ENCODE measurements around the gene PRKCH. TPM values are rescaled to one million over a fixed set of nuclear protein-coding genes. Genes with fewer than 3 reads are reported as not detected.

PRKCH gene
- total RNA-seq, 1 experiment from 2014 or later, result 10.3 TPM

DNA sequence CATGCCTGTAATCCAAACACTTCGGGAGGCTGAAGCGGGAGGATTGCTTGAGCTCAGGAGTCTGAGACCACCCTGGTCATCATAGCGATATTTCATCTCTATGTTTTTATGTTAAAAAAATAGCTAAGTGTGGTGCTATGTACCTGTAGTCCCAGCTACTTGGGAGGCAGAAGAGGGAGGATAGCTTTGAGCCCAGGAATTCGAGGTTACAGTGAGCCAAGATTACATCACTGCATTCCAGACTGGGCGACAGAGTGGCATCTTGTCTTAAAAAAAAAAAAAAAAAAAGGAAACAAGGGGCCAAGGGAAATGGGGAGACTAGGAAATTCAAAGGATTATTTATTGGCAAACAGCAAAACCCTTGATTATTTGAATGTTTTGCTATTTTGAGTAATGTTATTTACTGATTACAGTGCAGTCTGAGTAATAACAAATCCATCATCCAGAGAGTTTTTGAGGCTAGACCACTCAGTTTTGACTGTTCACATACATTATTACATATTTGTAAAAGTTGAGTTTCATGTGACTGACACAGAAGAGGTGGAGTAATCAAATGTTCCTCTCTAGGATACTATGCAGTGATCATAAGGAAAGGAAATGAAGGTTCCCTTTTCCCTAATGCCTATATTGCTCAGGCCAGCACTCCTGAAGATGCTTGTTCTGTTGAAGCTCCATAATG, 40.8 kb downstream of the PRKCH start:
- Mint-ChIP-seq H3K36me3 (no peaks in the 10 kb centered on the region), H3K27me3 (ENCODE audit: low read depth) (no peaks in the 10 kb centered on the region), H3K4me1 (peaks cover 5% of the 10 kb centered on the region; the same call in 1 of the 2 replicates), H3K9me3 (peaks cover 4% of the 10 kb centered on the region; the same call in 1 of the 2 replicates), H3K4me3 (no peak overlapping the region), H3K27ac (no peak overlapping the region)
- ChIA-PET POLR2A (no interaction called here), CTCF (no interaction called here)
- DNase-seq (ENCODE audit: low spot score) (no peak), ATAC-seq (no peak)
- TF ChIP-seq ELF4 (CRISPR knock-in tag; IDR thresholded peaks at IDR 0.05; ENCODE audit: low read depth) (no peak), ZNF317 (CRISPR knock-in tag; IDR thresholded peaks at IDR 0.05; ENCODE audit: borderline replicate concordance, low read depth) (no peak), CREM (CRISPR knock-in tag; IDR thresholded peaks at IDR 0.05) (no peak), RORB (CRISPR knock-in tag; IDR thresholded peaks at IDR 0.05) (no peak), ZNF232 (CRISPR knock-in tag; IDR thresholded peaks at IDR 0.05) (no peak), ETV6 (CRISPR knock-in tag; IDR thresholded peaks at IDR 0.05) (no peak), FOXJ3 (CRISPR knock-in tag; IDR thresholded peaks at IDR 0.05; ENCODE audit: borderline replicate concordance) (no peak), KAT7 (CRISPR knock-in tag; IDR thresholded peaks at IDR 0.05; ENCODE audit: borderline replicate concordance) (no peak), NR3C1 (CRISPR knock-in tag; conservative IDR thresholded peaks at IDR 0.05; ENCODE audit: low read depth) (no peak), RELA (CRISPR knock-in tag; IDR thresholded peaks at IDR 0.05; ENCODE audit: borderline replicate concordance) (no peak)
- TF ChIP-seq, protein P1, sequence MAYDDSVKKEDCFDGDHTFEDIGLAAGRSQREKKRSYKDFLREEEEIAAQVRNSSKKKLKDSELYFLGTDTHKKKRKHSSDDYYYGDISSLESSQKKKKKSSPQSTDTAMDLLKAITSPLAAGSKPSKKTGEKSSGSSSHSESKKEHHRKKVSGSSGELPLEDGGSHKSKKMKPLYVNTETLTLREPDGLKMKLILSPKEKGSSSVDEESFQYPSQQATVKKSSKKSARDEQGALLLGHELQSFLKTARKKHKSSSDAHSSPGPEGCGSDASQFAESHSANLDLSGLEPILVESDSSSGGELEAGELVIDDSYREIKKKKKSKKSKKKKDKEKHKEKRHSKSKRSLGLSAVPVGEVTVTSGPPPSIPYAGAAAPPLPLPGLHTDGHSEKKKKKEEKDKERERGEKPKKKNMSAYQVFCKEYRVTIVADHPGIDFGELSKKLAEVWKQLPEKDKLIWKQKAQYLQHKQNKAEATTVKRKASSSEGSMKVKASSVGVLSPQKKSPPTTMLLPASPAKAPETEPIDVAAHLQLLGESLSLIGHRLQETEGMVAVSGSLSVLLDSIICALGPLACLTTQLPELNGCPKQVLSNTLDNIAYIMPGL (CRISPR knock-in tag; IDR thresholded peaks at IDR 0.05), result no peak
- TF ChIP-seq, protein P2, sequence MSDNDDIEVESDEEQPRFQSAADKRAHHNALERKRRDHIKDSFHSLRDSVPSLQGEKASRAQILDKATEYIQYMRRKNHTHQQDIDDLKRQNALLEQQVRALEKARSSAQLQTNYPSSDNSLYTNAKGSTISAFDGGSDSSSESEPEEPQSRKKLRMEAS (CRISPR knock-in tag; IDR thresholded peaks at IDR 0.05), result no peak
- TF ChIP-seq, protein P3, sequence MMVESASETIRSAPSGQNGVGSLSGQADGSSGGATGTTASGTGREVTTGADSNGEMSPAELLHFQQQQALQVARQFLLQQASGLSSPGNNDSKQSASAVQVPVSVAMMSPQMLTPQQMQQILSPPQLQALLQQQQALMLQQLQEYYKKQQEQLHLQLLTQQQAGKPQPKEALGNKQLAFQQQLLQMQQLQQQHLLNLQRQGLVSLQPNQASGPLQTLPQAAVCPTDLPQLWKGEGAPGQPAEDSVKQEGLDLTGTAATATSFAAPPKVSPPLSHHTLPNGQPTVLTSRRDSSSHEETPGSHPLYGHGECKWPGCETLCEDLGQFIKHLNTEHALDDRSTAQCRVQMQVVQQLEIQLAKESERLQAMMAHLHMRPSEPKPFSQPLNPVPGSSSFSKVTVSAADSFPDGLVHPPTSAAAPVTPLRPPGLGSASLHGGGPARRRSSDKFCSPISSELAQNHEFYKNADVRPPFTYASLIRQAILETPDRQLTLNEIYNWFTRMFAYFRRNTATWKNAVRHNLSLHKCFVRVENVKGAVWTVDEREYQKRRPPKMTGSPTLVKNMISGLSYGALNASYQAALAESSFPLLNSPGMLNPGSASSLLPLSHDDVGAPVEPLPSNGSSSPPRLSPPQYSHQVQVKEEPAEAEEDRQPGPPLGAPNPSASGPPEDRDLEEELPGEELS (CRISPR knock-in tag; IDR thresholded peaks at IDR 0.05), result no peak
- TF ChIP-seq, protein P4, sequence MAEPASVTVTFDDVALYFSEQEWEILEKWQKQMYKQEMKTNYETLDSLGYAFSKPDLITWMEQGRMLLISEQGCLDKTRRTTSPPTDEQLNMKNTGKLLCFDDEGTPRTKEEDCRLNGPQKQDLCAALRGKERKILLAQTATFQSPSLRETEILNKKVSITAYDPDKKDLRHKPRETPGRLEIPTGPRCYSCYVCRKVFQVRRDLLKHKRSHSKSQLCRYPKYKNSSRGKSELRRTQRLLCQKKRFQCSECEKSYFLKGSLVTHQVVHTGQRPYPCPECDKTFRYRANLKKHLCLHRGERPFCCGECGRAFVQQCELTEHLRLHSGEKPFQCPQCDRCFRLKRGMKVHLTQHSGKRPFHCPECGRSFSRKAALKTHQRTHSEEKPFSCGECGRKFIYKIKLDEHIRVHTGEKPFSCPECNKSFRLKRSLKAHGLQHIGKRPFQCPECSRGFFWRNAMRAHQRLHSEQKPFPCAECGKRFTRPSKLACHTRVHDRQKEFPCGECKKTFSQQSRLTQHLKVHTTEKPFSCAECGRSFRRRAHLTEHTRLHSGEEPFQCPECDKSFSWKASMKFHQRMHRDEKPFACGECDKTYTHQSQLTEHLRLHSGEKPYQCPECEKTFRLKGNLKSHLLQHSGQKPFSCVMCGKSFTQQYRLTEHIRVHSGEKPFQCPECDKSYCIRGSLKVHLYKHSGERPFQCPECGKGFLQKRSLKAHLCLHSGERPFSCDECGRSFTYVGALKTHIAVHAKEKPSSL (CRISPR knock-in tag; conservative IDR thresholded peaks at IDR 0.05), result no peak
- TF ChIP-seq, protein P5, sequence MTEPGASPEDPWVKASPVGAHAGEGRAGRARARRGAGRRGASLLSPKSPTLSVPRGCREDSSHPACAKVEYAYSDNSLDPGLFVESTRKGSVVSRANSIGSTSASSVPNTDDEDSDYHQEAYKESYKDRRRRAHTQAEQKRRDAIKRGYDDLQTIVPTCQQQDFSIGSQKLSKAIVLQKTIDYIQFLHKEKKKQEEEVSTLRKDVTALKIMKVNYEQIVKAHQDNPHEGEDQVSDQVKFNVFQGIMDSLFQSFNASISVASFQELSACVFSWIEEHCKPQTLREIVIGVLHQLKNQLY (CRISPR knock-in tag; IDR thresholded peaks at IDR 0.05), result no peak
- TF ChIP-seq, protein P6, sequence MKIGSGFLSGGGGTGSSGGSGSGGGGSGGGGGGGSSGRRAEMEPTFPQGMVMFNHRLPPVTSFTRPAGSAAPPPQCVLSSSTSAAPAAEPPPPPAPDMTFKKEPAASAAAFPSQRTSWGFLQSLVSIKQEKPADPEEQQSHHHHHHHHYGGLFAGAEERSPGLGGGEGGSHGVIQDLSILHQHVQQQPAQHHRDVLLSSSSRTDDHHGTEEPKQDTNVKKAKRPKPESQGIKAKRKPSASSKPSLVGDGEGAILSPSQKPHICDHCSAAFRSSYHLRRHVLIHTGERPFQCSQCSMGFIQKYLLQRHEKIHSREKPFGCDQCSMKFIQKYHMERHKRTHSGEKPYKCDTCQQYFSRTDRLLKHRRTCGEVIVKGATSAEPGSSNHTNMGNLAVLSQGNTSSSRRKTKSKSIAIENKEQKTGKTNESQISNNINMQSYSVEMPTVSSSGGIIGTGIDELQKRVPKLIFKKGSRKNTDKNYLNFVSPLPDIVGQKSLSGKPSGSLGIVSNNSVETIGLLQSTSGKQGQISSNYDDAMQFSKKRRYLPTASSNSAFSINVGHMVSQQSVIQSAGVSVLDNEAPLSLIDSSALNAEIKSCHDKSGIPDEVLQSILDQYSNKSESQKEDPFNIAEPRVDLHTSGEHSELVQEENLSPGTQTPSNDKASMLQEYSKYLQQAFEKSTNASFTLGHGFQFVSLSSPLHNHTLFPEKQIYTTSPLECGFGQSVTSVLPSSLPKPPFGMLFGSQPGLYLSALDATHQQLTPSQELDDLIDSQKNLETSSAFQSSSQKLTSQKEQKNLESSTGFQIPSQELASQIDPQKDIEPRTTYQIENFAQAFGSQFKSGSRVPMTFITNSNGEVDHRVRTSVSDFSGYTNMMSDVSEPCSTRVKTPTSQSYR (CRISPR knock-in tag; IDR thresholded peaks at IDR 0.05), result no peak
- TF ChIP-seq, protein P7, sequence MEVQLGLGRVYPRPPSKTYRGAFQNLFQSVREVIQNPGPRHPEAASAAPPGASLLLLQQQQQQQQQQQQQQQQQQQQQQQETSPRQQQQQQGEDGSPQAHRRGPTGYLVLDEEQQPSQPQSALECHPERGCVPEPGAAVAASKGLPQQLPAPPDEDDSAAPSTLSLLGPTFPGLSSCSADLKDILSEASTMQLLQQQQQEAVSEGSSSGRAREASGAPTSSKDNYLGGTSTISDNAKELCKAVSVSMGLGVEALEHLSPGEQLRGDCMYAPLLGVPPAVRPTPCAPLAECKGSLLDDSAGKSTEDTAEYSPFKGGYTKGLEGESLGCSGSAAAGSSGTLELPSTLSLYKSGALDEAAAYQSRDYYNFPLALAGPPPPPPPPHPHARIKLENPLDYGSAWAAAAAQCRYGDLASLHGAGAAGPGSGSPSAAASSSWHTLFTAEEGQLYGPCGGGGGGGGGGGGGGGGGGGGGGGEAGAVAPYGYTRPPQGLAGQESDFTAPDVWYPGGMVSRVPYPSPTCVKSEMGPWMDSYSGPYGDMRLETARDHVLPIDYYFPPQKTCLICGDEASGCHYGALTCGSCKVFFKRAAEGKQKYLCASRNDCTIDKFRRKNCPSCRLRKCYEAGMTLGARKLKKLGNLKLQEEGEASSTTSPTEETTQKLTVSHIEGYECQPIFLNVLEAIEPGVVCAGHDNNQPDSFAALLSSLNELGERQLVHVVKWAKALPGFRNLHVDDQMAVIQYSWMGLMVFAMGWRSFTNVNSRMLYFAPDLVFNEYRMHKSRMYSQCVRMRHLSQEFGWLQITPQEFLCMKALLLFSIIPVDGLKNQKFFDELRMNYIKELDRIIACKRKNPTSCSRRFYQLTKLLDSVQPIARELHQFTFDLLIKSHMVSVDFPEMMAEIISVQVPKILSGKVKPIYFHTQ (CRISPR knock-in tag; IDR thresholded peaks at IDR 0.05), result no peak
- TF ChIP-seq, protein P8, sequence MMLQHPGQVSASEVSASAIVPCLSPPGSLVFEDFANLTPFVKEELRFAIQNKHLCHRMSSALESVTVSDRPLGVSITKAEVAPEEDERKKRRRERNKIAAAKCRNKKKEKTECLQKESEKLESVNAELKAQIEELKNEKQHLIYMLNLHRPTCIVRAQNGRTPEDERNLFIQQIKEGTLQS (CRISPR knock-in tag; conservative IDR thresholded peaks at IDR 0.05), result no peak
- TF ChIP-seq, protein P9, sequence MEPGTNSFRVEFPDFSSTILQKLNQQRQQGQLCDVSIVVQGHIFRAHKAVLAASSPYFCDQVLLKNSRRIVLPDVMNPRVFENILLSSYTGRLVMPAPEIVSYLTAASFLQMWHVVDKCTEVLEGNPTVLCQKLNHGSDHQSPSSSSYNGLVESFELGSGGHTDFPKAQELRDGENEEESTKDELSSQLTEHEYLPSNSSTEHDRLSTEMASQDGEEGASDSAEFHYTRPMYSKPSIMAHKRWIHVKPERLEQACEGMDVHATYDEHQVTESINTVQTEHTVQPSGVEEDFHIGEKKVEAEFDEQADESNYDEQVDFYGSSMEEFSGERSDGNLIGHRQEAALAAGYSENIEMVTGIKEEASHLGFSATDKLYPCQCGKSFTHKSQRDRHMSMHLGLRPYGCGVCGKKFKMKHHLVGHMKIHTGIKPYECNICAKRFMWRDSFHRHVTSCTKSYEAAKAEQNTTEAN (CRISPR knock-in tag; IDR thresholded peaks at IDR 0.05), result no peak
- TF ChIP-seq, protein P10, sequence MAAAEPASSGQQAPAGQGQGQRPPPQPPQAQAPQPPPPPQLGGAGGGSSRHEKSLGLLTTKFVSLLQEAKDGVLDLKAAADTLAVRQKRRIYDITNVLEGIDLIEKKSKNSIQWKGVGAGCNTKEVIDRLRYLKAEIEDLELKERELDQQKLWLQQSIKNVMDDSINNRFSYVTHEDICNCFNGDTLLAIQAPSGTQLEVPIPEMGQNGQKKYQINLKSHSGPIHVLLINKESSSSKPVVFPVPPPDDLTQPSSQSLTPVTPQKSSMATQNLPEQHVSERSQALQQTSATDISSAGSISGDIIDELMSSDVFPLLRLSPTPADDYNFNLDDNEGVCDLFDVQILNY (CRISPR knock-in tag; IDR thresholded peaks at IDR 0.05), result no peak

Data from WTC11 (cell line).